Activated CD4-positive, alpha-beta T cell treated with anti-CD3 and anti-CD28 coated beads, Interleukin-10, Interleukin-2, amounts not matched to agents 100 ng/mL and 50 ng/mL, durations not matched to agents 16 hours and 8 hours (primary cell): ENCODE results near the gene SIL1.
"Not testable (repeated sequence)": the region's sequence is repeated elsewhere in the genome, so short reads cannot be mapped to it uniquely, and the experiment has no call there.

ENCODE experiments used
- DNase-seq: peaks from one replicate; pipeline ENCODE4 v3.0.0-alpha.2; 2020

SIL1 gene

GRCh38 chr5:139062910-139063663 is 135.1 kb downstream of the SIL1 start:
- no peak for DNase-seq

GRCh38 chr5:139061856-139062255 is 136.3 kb downstream of the SIL1 start:
- DNase-seq, result no peak

- DNase-seq, result no peak
Measured at GRCh38 chr5:139061274-139061673, 136.9 kb downstream of the SIL1 start.

GRCh38 chr5:139058121-139058520 is 140.0 kb downstream of the SIL1 start:
- no peak for DNase-seq

- DNase-seq, result not testable (repeated sequence)
Measured at GRCh38 chr5:139057045-139057939, 140.9 kb downstream of the SIL1 start.

- DNase-seq, result no peak
Measured at GRCh38 chr5:139052975-139053374, 145.2 kb downstream of the SIL1 start.

- DNase-seq, result no peak
Measured at GRCh38 chr5:139051392-139051791, 146.8 kb downstream of the SIL1 start.

- DNase-seq, result no peak
Measured at GRCh38 chr5:139050432-139050831, 147.7 kb downstream of the SIL1 start.

- DNase-seq, result no peak
Measured at GRCh38 chr5:139049780-139050179, 148.4 kb downstream of the SIL1 start.

GRCh38 chr5:139046551-139046950 is 151.6 kb downstream of the SIL1 start:
- DNase-seq, result no peak

GRCh38 chr5:139043157-139043905 is 154.8 kb downstream of the SIL1 start:
- DNase-seq, result no peak

- DNase-seq, result no peak
Measured at GRCh38 chr5:139040081-139040480, 158.1 kb downstream of the SIL1 start.

- DNase-seq, result no peak
Measured at GRCh38 chr5:139038613-139039305, 159.4 kb downstream of the SIL1 start.

GRCh38 chr5:139037732-139038131 is 160.4 kb downstream of the SIL1 start:
- peak; percentile 31 for DNase-seq

GRCh38 chr5:139036332-139036731 is 161.8 kb downstream of the SIL1 start:
- DNase-seq, result not testable (repeated sequence)

- DNase-seq, result no peak
Measured at GRCh38 chr5:139027150-139027549, 171.0 kb downstream of the SIL1 start.

- no peak for DNase-seq
Measured at GRCh38 chr5:139025651-139026050, 172.5 kb downstream of the SIL1 start.

- no peak for DNase-seq
Measured at GRCh38 chr5:139023286-139023685, 174.9 kb downstream of the SIL1 start.

- no peak for DNase-seq
Measured at GRCh38 chr5:139022528-139022927, 175.6 kb downstream of the SIL1 start.

GRCh38 chr5:139021346-139021745 is 176.8 kb downstream of the SIL1 start:
- no peak for DNase-seq

GRCh38 chr5:139019880-139020279 is 178.3 kb downstream of the SIL1 start:
- DNase-seq, result no peak

GRCh38 chr5:139019211-139019610 is 179.0 kb downstream of the SIL1 start:
- DNase-seq, result no peak

- DNase-seq, result no peak
Measured at GRCh38 chr5:139017624-139018023, 180.5 kb downstream of the SIL1 start.
